ENCODE data around the gene SLC45A1.

The SLC45A1 gene

DNA sequence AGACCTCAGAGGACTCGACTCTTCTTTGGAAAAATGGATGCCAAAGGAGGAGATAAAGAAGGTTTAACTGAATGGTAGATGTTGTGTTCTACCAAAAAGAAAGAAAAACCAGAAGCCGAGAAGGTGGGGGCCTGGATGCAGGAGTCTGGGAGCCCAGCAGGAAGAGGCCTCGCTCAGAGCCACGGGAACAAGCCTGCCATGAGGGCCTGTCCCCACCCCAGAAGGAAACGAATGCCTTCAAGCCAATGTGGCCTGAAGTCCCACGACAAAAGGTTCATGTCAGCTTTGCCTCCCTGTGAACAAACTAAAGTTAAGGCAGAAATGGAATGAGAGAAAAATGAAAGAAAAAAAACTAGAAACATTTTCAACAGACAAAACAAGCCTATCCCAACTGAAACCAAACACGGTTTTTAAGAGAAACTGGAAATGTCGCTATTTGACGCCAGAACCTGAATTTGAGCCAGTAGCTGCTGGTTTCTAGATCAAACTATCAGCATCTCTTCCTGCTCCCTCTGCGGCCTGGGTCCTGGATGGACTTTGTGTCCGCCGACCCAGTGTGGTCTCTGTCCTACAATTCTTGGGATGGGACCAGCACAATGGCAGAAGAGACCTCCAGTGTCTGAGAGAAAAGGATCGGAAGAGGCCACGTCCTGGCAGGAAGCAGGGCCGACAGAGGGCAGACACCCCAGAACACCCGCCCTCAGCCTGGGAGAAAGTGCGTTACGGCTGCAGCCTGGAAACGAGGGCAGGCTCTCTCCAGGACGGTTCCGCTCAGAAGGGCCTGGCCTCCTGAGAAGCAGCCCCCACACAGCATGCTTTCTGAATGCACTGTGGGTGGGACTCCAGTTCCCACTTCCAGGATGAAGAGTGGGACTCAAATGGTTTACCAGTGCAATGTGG is 35.2 kb downstream of the SLC45A1 start:
- DNase-seq (ENCODE audit: low spot score), result no peak

DNA sequence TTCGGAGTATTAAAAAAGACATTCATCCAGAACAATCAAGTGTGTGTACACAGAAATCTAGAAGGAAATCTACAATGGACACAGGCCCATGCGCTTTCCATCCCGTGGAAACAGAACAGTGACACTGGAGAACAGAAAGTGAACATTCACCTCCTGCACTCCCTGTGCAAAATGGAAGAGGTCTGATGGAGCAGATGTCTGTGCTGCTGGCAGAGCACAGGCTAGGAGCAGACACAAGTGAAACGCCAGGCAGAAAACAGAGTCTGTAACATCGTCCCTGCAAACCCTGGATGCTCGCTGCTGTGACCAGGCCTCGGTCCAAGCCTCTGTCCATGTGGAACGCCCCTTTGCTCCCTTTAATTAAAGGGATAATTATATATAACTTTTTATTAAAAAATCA is 36.1 kb downstream of the SLC45A1 start:
- DNase-seq (ENCODE audit: low spot score), result no peak

DNA sequence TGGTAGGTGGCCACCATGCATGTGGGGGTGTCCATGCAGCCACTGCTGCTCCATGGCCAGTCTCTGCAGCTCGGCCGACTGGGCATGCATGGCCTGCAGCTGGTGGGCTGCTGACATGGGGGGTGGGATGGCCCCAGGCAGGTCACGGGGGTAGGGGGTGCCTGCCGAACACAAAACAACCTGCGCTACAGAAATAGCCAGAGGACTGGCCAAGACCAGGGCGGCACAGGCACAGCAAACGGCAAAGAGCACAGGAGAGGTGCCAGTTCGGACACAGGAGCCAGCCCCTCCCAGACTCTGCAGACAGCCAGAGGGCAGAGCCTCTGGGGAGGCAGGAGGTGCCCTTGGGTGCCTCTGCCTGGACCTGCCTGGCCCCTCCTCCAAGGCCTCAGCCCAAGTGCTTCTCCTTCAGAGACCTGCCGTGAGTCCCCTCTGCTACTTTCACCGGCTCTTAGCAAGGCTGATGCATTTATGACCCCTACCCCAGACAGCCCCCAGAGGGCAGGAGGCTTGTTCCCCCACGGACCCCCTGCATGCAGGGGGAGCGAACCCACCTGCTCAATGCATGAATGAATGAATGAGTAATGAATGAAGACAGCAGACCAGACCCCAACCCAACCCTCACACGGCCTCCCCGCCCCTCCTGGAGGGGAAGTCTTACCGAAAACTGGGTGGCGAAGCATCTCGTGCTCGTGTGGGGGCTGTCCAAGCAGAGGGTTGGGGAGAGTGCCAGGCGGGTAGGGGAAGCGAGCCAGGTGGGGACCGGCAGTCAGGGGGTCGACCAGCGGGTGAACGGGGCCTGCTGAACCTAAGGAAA is 37.7 kb downstream of the SLC45A1 start:
- DNase-seq (ENCODE audit: low spot score), result no peak

DNA sequence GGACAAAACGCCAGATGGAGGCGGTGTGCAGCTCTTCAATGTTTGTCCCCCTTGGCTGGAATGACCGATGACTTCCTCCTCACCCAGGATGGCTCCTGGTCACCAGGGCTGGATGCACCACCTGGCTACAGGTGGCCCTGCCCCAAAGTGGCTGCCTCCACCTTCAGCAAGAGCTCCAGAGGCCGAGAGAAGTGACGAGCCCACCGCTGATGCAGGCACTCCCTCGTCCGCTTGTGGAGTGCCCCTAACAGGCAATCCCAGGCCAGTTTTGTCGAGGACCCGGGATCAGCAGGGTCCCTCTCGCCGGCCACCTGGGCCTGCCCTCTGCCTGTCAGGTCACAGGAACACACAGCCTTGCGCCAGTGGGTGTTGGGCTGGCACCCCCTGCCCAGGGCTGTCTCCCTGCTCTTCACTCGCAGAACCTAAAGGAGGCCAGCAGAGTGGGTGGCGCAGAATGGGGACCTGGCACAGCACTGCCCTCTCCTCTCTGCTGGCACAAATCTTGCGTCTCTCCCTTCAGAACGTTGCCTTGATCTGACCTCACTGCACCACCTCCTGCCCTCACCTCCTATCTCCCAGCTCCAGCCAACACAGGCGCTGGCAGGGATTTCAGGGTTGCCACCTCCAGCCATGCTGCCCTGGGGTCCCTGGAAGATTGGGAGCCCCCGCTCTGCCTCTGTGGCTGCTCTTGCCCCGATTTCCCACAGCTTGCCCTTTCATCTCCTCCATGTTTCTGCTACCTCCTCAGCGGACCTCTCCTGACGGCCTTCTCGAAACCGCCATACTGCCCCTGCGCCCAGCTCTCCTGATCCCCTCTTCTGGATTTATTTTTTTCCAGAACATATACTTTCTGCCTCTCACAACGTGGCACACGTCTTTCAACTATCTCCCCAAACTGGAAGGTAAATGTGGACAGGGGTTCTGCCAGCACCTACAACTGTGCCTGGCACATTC is 38.6 kb downstream of the SLC45A1 start:
- no peak for DNase-seq (ENCODE audit: low spot score)

DNA sequence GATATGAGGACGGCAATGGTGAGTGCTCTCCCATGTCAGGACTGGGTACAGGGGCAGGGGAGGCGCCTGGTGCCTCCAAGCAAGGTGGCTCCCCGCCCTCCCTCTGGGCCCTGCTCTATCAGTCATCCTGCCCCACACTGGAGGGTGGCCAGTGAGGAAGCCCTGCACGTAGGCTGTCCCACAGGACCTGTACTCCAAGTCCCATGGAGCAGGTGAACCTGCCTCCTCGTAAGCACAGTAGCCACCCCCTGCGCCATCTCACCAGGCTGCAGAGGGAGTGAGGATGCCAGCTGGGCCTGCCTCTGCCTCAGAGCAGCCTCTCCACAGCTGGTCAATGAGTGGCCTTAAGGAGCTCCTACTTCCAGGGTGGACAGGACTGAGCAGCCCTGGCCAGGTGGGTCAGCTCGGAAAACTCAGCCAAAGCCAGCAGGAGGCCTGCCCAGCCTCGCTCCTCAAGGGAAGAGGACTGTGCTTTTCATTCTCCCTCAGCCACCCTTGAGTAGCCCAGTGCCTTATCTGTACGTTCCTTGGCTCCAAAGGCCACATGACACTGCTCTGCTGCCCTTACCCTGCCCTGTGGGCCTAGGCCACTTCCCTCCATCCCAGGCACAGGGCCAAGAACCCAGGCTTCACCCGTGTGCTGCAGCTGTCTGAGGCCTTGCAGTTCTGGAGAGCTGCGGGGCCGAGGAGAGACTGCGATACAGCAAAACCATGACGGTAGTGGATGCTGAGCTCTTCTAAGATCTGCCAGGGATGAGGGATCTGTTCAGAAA is 39.6 kb downstream of the SLC45A1 start:
- no peak for DNase-seq (ENCODE audit: low spot score)

DNA sequence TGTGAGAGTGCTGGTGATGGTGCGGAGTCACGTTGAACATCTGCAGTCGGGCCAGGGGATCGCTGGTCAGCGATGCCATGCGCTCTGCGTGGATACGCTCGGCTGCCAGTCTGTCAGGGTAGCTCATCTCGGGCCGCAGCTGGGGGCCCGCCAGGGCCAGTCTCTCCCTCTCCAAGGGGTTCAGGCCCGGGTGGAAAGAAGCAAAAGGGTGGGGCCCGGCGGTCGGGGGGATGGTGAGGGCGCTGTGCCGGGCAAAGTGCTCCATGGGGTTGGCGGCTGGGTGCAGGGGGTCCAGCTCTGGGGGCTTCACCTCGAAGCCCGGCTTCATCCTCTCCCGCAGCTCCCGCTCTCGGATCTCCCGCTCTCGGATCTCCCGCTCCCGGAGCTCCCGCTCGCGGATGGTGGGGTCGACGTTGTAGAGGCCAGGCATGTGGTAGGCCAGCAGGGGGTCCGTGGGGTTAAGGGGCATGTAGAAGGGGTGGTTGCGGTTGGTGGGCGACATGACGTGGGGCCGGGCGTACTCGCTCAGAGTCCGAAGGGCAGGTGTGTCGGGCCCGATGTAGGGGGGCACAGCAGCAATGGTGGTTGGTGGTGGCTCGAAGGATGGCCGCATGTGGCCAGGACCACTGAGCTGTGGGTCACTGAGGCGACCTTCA is 40.5 kb downstream of the SLC45A1 start:
- no peak for DNase-seq (ENCODE audit: low spot score)

DNA sequence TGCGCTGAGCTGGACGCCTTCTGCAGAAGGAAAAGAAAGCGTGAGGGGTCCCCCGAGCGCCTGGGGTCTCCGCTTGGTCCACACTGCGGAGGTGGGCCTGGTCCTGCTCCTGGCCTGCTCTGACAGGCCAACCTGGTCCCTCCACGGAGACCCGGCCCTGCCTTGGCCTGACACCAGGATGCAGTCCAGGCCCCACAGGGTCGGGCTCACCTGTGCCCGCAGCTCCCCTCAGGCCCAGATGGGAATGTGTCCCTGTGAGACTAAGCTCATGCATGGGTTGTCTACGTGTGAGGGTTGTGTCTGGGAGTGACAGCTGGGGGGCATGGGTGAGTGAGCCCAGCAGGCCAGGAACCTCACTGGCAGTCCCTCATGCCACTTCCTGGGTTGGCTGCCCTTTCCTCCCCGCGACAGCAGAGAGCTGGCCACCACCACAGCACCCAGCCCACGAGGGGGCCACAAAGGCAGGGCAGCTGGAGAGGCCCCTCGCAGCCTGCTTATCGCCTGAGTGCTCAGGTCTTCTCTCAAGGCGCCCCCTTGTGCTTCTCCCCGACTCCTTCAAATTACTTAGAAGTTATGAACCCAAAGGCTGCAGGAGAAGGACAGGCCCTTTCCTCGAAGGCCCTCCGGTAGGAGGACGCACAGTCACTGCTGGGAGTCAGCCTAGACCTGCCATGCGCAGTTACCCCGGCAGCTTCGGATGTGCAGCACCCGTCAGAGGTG is 41.1 kb downstream of the SLC45A1 start:
- no peak for DNase-seq (ENCODE audit: low spot score)

DNA sequence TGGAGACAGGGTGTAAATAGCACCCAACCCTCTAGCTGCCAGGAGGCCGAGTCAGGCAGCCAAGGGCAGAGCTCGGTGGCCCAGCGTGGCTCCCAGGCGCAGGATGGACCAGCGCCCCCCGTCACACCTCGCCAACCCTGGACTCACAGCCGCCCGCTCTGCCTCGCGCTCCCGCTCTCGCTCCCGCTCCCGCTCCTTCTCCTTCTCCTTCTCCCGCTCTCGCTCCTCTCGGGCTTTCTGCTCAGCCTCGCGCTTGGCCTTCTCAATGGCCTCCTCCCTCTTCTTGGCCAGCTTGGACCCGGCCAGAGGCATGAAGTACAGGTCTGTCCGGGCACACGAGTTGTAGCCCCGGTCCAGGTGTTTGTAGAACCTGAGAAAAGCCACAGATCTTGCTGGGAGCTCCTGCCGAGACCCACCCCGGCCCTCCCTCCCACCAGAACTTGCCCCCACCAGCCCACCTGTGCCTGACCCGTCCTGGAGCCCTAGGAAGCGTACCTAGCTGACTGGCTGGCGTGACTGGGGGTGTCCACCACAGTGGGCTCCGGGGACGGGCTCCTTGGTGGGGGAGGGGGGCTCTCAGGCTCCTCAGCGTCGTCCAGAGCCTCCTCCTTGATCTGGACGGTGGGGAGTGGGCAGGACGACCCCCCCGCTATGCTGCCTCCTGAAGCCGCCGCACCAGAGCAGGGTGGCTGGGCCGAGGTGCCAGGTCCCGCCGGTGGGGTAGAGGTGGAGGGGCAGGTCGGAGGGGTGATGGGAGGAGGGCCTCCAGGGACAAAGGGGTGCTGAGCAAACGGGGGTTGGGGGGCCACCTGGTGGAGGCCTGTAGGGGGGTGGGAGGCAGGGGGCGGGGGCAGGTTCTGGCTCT is 41.9 kb downstream of the SLC45A1 start:
- no peak for DNase-seq (ENCODE audit: low spot score)

DNA sequence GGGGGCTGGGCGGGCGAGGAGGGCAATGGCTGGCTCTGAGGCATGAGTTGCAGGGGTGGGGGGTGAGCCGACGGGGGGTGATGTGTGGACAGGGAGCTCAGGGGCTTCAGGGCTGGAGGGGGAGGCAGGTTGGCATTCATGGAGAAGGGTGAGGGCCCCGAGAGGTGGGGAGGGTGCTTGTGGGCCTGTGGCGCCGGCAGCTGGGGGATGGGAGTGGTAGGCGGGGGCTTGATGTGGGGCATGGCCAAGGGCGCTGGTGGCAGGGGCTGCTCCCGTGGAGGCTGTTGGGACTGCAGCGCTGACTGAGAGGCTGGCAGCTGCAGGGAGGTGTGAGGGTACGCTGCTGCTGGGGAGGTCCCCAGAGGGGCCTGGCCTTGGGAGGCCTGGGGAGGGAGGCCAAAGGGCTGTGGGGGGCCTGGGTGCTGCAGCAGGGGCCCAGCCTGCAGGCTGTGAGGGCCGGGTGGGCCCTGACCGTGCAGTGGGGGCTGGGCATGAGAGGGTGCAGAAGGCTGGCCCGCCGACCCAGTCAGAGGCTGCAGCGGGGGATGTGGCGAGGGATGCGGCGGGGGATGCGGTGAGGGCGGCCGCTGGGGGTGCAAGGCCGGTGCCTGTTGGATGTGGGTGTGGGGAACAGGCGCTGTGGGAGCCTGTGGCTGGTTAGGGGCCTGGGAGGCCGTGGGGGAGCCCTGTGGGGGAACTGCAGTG is 42.7 kb downstream of the SLC45A1 start:
- no peak for DNase-seq (ENCODE audit: low spot score)

DNA sequence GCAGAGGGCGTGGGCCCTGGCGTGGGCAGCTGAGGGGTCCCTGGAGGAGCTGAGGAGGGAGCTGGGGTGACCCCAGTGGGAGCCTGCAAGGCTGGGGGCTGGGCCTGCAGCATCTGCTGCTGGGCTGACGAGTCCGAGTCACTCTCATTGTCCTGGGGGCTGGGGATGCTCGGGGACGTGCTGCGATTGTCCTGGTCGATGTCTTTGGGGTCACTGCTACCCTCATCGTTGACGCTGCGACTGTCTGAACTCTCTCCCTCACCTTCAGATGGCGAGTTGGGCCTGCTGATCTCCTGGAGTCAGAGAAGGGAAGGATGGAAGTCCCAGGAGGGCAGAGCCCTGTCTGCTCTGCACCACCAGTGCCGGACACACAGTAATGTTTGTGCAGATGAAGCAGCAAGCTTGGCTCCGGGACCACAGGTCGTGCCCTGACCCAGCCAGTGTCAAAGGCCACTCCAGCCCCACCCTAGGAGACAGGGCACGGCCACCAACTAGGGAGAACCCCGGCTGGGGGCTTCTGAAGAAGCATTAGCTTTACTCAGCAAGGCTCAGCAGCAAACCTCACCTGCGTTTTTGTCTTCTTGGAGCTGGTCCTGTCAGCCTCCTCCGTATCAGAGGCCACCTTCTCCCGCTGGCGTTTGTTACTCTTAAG is 43.4 kb downstream of the SLC45A1 start:
- DNase-seq (ENCODE audit: low spot score), result no peak

DNA sequence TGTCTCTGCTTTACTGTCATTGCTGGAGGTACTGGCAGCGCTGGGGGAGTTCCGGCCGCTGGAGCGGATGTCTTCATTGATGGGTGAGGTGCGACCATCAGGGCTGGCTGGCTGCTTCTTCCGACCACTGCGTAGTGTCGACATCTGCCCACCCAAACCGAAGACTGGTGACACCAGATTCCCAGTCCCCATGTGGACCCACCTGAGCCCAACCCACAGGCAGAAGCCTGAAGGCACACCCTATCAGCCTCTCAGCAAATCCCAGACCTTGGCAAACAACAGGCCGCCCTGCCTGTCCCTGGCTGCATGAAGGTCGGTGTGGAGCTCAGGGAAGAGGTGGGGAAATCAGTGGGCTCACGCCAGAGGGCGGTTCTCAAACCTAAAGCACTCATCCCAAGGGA is 44.8 kb downstream of the SLC45A1 start:
- DNase-seq (ENCODE audit: low spot score), result no peak

DNA sequence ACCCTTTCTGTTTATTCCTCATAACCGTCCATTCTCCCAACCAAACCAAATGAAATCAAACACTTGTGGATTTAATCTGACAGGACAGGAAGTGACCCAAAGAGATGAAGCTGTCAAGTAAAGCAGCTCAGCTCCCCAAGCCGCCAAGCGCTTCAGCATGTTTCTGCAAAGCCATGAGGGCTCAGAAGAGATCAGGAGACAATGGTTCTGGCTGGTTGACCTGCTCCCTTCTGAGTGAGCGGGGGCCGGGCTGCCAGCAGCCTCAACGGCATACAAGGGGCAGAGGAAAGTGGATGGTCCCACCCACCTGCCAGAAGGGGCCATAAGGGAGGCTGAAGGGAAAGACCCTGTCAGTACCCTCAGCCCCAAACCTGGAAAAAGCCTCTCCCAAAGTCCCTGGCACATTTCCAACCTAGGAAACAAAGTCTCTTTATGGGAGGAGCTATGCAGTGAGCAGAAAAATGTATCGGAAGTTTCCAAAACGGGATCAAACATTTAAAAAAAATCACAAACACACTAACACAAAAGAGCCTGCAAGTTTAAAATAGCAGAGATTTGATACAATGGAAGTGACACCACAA is 45.4 kb downstream of the SLC45A1 start:
- DNase-seq (ENCODE audit: low spot score), result no peak

DNA sequence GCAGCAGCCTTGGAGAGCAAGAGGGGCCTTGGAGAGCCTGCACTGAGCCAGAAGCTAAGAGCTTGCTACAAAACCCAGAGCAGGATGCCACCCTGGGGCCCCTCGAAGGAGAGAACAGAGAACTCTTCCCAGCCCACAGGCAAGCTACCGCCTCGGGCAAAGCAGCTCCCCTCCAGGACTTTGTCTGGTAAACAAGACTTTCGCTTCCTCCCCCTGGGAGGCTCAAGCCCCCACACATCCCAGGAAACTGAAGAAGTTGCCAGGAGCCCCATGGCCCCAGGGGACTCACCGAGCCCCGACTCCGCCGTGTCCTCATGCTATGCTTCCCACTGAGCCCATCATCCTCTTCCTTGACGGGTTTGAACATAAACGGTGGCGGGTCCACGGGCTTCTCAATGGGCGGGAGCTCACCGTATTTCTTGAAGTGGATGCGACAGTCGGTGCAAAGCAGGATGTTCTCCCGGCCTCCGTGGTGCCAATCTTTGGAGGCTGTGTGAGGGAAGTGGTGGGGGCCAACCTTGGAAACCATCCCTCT is 45.9 kb downstream of the SLC45A1 start:
- DNase-seq (ENCODE audit: low spot score), result no peak

DNA sequence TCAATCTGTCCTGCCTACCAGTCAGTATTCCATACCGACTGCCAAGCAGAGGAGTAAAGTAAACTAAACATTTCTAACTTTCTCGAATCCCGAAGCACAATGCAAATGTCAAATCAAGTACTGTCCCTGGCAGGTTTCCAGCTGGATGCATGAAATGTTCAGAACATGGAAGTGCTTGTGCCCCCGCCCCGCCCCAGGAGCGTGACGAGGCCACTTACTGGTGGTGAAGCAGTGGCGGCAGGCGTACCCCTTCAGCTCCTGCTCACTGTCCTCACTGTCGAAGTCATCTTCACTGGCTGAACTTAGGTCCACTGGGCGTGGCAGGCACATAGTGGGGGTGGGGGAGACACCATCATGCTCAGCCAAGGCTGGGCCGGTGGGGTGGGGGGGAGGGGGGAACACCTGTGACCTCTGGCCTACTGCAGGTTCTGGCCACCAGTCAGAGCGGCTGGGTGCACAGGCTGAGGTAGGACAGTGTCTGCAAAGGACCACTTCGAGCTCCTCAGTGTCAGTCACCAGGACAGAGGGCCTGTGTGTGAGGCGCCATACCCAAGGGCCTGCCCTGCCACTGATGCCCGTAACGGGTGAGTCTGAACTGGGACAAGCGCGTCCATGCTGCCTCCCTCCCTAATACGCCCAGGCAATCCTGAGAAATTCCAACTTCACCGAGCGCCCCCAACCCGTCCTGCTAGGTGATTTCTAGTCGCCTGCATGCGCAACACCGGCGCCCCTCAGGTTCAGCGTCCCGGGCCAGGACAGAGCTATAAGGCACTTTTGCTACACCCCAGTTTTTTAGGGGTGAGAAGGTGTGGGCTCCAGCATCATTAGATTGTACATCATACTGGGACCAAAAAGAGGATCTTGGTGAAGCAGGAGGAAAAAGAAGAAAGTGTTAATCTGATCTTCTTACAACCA is 46.9 kb downstream of the SLC45A1 start:
- no peak for DNase-seq (ENCODE audit: low spot score)

DNA sequence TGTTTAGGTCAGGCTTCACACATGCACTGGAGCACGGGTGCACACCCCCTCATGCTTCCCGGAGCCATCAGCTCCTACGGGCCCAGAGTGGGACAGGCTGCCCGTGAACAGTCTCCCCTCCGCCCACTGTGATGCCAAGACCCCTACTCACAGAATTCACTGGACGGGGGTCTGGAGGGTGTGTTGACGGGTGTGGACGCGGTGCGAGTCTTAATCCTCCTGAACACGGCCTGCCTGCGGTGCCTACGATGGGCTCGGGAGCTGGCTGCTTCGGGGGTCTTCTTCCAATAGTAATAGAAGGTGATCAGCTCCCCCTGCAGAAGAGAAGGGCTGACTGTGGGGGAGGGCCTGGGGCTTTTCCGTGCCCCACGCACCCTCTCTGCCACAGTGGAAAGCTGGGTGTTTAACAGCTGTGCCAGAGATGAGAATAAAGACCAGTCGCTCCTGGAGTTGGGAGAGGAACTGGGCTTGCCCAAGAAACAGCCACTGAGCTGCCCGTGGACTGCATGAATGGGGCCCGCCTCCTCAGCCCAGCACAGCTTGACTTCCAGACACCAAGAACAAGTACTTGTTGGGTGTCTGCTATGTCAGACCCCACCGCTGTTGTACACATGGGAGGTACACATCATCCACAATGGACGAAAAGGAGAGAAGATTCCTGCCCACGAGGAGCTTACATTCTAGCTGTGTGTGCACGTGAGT is 47.9 kb downstream of the SLC45A1 start:
- DNase-seq (ENCODE audit: low spot score), result no peak

All from LoVo (cell line).